K562 (cell line): ENCODE results near the gene GABARAP. TPM values are rescaled to one million over a fixed set of nuclear protein-coding genes. Genes with fewer than 3 reads are reported as not detected.

ENCODE experiments used
- BHLHE40 ChIP-seq: IDR thresholded peaks from 2 replicates; pipeline ENCODE4 v1.6.1; 2011; ENCODE audit warnings: low read length, improper control_type of control experiment
- FIP1L1 ChIP-seq: fragments of 200-400 bp; formaldehyde crosslinking; IDR thresholded peaks from 2 replicates; pipeline ENCODE4 v1.6.1; 2018; ENCODE audit warnings: mild to moderate bottlenecking, low read depth, low read length; ENCODE audit not compliant: poor library complexity, severe bottlenecking
- GABPA ChIP-seq: fragments of 200-800 bp; sonication (Bioruptor generic); conservative IDR thresholded peaks from 2 replicates; pipeline ENCODE4 v1.6.1; 2016; ENCODE audit warnings: low read depth, missing genetic modification characterization, missing compliant biosample characterization
- JUND ChIP-seq, 2 experiments: IDR thresholded peaks; 2 replicates in 1 of 2; 3 replicates in 1 of 2; pipeline ENCODE4 v1.6.1; 2011; ENCODE audit warnings: borderline replicate concordance in 2 of 2, low read depth in 2 of 2, low read length in 2 of 2, improper control_type of control experiment in 1 of 2, missing biosample characterization in 1 of 2, missing genetic modification characterization in 1 of 2, missing genetic modification reagents in 1 of 2
- KHSRP ChIP-seq: fragments of 450-650 bp; IDR thresholded peaks from 2 replicates; pipeline ENCODE4 v1.6.1; 2017
- MECOM ChIP-seq: fragments of 250-450 bp; sonication (Bioruptor Pico); IDR thresholded peaks from 2 replicates; pipeline ENCODE4 v1.8.0; 2022; ENCODE audit warnings: inconsistent platforms
- PATZ1 ChIP-seq: fragments of 250-450 bp; sonication (Bioruptor Pico); IDR thresholded peaks from 2 replicates; pipeline ENCODE4 v1.5.0; 2020; ENCODE audit warnings: mild to moderate bottlenecking, borderline replicate concordance
- PHB ChIP-seq: fragments of 250-450 bp; sonication (Bioruptor Pico); IDR thresholded peaks from 2 replicates; pipeline ENCODE4 v1.5.0; 2021
- PHF20 ChIP-seq: fragments of 450-650 bp; IDR thresholded peaks from 2 replicates; pipeline ENCODE4 v1.6.1; 2018; ENCODE audit not compliant: partially characterized antibody
- POLR2AphosphoS5 ChIP-seq: IDR thresholded peaks from 2 replicates; pipeline ENCODE4 v1.6.1; 2011; ENCODE audit warnings: mild to moderate bottlenecking, low read depth, low read length, moderate library complexity; ENCODE audit not compliant: control insufficient read depth, insufficient read depth
- POLR2B ChIP-seq: fragments of 450-650 bp; IDR thresholded peaks from 2 replicates; pipeline ENCODE4 v1.6.1; 2018; ENCODE audit warnings: low read depth; ENCODE audit not compliant: partially characterized antibody
- PRMT5 ChIP-seq: sonication (generic); formaldehyde crosslinking; IDR thresholded peaks from 2 replicates; pipeline ENCODE4 v1.5.0; 2020; ENCODE audit warnings: missing genetic modification reagents
- PTBP1 ChIP-seq: fragments of 200-400 bp; formaldehyde crosslinking; IDR thresholded peaks from 2 replicates; pipeline ENCODE4 v1.6.1; 2017; ENCODE audit warnings: low read depth, low read length
- SNIP1 ChIP-seq: fragments of 450-650 bp; IDR thresholded peaks from 2 replicates; pipeline ENCODE4 v1.7.1; 2017; ENCODE audit warnings: low read depth, mild to moderate bottlenecking
- SRSF3 ChIP-seq: fragments of 200-400 bp; formaldehyde crosslinking; IDR thresholded peaks from 2 replicates; pipeline ENCODE4 v1.6.1; 2016; ENCODE audit warnings: mild to moderate bottlenecking, low read length, moderate library complexity; ENCODE audit not compliant: insufficient read depth
- TARDBP ChIP-seq: fragments of 450-650 bp; IDR thresholded peaks from 2 replicates; pipeline ENCODE4 v1.6.1; 2016
- XRCC3 ChIP-seq: fragments of 450-650 bp; IDR thresholded peaks from 2 replicates; pipeline ENCODE4 v1.6.1; 2017; ENCODE audit warnings: mild to moderate bottlenecking, moderate library complexity
- ZKSCAN3 ChIP-seq: fragments of 250-450 bp; sonication (Bioruptor Pico); IDR thresholded peaks from 2 replicates; pipeline ENCODE4 v1.4.0; 2020
- polyA plus RNA-seq, 8 experiments: library from polyadenylated mRNA; depleted of rRNA in 4 of 8; stranded (reverse) in 5 of 8; unstranded in 3 of 8; fragments of >200 nt; fragmentation: Nextera tagmentation in 2 of 8; fragmentation: Illumina TruSeq in 1 of 8; extraction: Ambion mirVana in 2 of 8; extraction: Trizol in 1 of 8; gene quantifications; 2 replicates each; pipeline versions ENCODE4 v1.2.1 to v1.2.3, GENCODE V29; 2011 to 2014; ENCODE audit warnings: inconsistent platforms in 1 of 8, missing spikeins in 1 of 8
- total RNA-seq, 7 experiments: library from RNA; depleted of rRNA in 6 of 7; stranded (reverse); fragments of >200 nt in 6 of 7; fragmentation: Illumina TruSeq in 2 of 7; extraction: Trizol in 2 of 7; gene quantifications; 2 replicates each; pipeline versions ENCODE4 v1.2.1 to v1.2.3, GENCODE V29; 2011 to 2021; ENCODE audit warnings: low replicate concordance in 1 of 7
- TF ChIP-seq, protein P1 (sequence below): fragments of 250-450 bp; sonication (Bioruptor Pico); IDR thresholded peaks from 2 replicates; pipeline ENCODE4 v1.4.0; 2020; ENCODE audit warnings: borderline replicate concordance
- TF ChIP-seq, protein P2 (sequence below), 2 experiments: fragments of 450-650 bp; conservative IDR thresholded peaks; 2 replicates each; pipeline ENCODE4 v1.6.1; 2017; ENCODE audit warnings: mild to moderate bottlenecking in 2 of 2, moderate library complexity in 2 of 2
- TF ChIP-seq, protein P3 (sequence below): sonication (generic); formaldehyde crosslinking; IDR thresholded peaks from 2 replicates; pipeline ENCODE4 v1.8.1; 2023; ENCODE audit warnings: mild to moderate bottlenecking, missing genetic modification reagents

GABARAP gene
- total and polyA plus RNA-seq, 9 of the 15 experiments (the other 6 are each of a cell fraction or from before 2014, with no cell fraction given): 47.5 to 373 (median 152) TPM

- TF ChIP-seq JUND (IDR thresholded peaks at IDR 0.05; ENCODE audit: borderline replicate concordance, low read depth, low read length) (peak; percentile 49; the same call in 1 of the 2 replicates), JUND (tag; IDR thresholded peaks at IDR 0.05; ENCODE audit: borderline replicate concordance, low read depth, low read length) (no peak; the same call in 2 of the 3 replicates), XRCC3 (no peak), BHLHE40 (peak; percentile 100), SRSF3 (no peak), SNIP1 (no peak), PTBP1 (no peak), PATZ1 (CRISPR knock-in tag) (0 out of 2 replicates have a peak, but pooled peaks have one; percentile 46), PHB (CRISPR knock-in tag) (no peak), PRMT5 (no peak), MECOM (CRISPR knock-in tag) (peak; percentile 53; the same call in 1 of the 2 replicates), PHF20 (peak; percentile 77), FIP1L1 (peak; percentile 67), POLR2AphosphoS5 (peak; percentile 76), POLR2B (peak; percentile 91), KHSRP (no peak), GABPA (tag) (no peak; the same call in 1 of the 2 replicates), ZKSCAN3 (CRISPR knock-in tag) (no peak), TARDBP (no peak)
- TF ChIP-seq, protein P1, sequence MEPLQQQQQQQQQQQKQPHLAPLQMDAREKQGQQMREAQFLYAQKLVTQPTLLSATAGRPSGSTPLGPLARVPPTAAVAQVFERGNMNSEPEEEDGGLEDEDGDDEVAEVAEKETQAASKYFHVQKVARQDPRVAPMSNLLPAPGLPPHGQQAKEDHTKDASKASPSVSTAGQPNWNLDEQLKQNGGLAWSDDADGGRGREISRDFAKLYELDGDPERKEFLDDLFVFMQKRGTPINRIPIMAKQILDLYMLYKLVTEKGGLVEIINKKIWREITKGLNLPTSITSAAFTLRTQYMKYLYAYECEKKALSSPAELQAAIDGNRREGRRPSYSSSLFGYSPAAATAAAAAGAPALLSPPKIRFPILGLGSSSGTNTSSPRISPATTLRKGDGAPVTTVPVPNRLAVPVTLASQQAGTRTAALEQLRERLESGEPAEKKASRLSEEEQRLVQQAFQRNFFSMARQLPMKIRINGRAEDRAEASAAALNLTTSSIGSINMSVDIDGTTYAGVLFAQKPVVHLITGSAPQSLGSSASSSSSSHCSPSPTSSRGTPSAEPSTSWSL (CRISPR knock-in tag): no peak; the same call in 1 of the 2 replicates
- TF ChIP-seq, protein P2, sequence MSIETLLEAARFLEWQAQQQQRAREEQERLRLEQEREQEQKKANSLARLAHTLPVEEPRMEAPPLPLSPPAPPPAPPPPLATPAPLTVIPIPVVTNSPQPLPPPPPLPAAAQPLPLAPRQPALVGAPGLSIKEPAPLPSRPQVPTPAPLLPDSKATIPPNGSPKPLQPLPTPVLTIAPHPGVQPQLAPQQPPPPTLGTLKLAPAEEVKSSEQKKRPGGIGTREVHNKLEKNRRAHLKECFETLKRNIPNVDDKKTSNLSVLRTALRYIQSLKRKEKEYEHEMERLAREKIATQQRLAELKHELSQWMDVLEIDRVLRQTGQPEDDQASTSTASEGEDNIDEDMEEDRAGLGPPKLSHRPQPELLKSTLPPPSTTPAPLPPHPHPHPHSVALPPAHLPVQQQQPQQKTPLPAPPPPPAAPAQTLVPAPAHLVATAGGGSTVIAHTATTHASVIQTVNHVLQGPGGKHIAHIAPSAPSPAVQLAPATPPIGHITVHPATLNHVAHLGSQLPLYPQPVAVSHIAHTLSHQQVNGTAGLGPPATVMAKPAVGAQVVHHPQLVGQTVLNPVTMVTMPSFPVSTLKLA (conservative IDR thresholded peaks at IDR 0.05): peak; percentile 89 to 94
- TF ChIP-seq, protein P3, sequence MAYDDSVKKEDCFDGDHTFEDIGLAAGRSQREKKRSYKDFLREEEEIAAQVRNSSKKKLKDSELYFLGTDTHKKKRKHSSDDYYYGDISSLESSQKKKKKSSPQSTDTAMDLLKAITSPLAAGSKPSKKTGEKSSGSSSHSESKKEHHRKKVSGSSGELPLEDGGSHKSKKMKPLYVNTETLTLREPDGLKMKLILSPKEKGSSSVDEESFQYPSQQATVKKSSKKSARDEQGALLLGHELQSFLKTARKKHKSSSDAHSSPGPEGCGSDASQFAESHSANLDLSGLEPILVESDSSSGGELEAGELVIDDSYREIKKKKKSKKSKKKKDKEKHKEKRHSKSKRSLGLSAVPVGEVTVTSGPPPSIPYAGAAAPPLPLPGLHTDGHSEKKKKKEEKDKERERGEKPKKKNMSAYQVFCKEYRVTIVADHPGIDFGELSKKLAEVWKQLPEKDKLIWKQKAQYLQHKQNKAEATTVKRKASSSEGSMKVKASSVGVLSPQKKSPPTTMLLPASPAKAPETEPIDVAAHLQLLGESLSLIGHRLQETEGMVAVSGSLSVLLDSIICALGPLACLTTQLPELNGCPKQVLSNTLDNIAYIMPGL (CRISPR knock-in tag): no peak
Measured at GRCh38 chr17:7234083-7234951, 7.9 kb downstream of the GABARAP start, which contains the start of gene DVL2 (continued).
